Measurements from ENCODE around the gene MTMR1.

- no peak for TF ChIP-seq TAF1 (IDR thresholded peaks at IDR 0.05; ENCODE audit: borderline replicate concordance, insufficient read depth, low read length)
- no peak for TF ChIP-seq SIN3A (IDR thresholded peaks at IDR 0.05; ENCODE audit: borderline replicate concordance, insufficient read depth, low read length)
- TF ChIP-seq POLR2AphosphoS5 (IDR thresholded peaks at IDR 0.05; ENCODE audit: low read depth, low read length): no peak
- TF ChIP-seq, protein P1, sequence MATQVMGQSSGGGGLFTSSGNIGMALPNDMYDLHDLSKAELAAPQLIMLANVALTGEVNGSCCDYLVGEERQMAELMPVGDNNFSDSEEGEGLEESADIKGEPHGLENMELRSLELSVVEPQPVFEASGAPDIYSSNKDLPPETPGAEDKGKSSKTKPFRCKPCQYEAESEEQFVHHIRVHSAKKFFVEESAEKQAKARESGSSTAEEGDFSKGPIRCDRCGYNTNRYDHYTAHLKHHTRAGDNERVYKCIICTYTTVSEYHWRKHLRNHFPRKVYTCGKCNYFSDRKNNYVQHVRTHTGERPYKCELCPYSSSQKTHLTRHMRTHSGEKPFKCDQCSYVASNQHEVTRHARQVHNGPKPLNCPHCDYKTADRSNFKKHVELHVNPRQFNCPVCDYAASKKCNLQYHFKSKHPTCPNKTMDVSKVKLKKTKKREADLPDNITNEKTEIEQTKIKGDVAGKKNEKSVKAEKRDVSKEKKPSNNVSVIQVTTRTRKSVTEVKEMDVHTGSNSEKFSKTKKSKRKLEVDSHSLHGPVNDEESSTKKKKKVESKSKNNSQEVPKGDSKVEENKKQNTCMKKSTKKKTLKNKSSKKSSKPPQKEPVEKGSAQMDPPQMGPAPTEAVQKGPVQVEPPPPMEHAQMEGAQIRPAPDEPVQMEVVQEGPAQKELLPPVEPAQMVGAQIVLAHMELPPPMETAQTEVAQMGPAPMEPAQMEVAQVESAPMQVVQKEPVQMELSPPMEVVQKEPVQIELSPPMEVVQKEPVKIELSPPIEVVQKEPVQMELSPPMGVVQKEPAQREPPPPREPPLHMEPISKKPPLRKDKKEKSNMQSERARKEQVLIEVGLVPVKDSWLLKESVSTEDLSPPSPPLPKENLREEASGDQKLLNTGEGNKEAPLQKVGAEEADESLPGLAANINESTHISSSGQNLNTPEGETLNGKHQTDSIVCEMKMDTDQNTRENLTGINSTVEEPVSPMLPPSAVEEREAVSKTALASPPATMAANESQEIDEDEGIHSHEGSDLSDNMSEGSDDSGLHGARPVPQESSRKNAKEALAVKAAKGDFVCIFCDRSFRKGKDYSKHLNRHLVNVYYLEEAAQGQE (IDR thresholded peaks at IDR 0.05; ENCODE audit: insufficient read depth in 1 of 2, low read depth in 2 of 2, low read length in 2 of 2): no peak
Measured at GRCh38 chrX:150692296-150692695, 900 bp upstream of the MTMR1 start.
